Ishikawa (cell line): ENCODE measurements around the gene TAOK3.

ENCODE experiments used
- EP300 ChIP-seq: IDR thresholded peaks from 2 replicates; pipeline ENCODE4 v1.6.1; 2012; ENCODE audit warnings: borderline replicate concordance
- NFIC ChIP-seq: IDR thresholded peaks from 2 replicates; pipeline ENCODE4 v1.6.1; 2012
- TAF1 ChIP-seq: IDR thresholded peaks from 2 replicates; pipeline ENCODE4 v1.6.1; 2012; ENCODE audit warnings: low read depth, mild to moderate bottlenecking
- TEAD4 ChIP-seq: IDR thresholded peaks from 2 replicates; pipeline ENCODE4 v1.6.1; 2012
- YY1 ChIP-seq: IDR thresholded peaks from 2 replicates; pipeline ENCODE4 v1.6.1; 2012; ENCODE audit warnings: low read depth
- TF ChIP-seq, protein P1 (sequence below): IDR thresholded peaks from 2 replicates; pipeline ENCODE4 v1.6.1; 2012

DNA sequence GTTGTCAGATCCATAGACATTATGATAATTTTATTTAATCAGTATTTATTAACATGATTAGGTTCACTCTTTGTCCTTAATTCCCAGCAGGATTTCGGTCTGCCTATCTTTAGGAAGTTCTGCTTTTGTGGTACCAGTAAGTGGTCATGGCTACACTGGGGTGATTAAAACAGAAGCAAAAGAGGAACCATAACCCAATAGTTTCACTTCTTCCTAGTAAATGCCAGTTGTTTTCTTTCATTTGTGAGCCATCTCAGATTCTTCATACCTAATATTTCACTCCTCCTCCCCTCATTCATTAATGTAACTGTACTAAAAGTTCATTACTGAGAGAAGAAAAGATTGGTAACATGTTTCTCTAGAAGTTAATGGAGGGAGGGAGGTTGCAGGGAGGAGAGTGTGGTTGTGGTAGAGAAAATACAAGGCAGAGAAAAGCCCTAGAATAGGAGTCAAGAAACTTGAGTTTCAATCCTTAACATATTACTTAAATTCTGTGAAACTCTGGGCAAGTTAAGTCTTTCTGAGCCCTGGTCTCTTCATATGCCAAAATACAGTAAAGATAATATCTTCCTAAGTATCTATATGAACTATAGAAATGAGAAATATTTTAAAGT lies 135.5 kb downstream of the TAOK3 start:
- TF ChIP-seq, protein P1, sequence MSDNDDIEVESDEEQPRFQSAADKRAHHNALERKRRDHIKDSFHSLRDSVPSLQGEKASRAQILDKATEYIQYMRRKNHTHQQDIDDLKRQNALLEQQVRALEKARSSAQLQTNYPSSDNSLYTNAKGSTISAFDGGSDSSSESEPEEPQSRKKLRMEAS = no peak
- TF ChIP-seq TEAD4 = no peak
- no peak for TF ChIP-seq EP300
- no peak for TF ChIP-seq TAF1
- no peak for TF ChIP-seq NFIC
- TF ChIP-seq YY1 = no peak
